IMR-90 (cell line): ENCODE results near the gene ACTRT2. TPM values are rescaled to one million over a fixed set of nuclear protein-coding genes. Genes with fewer than 3 reads are reported as not detected.

Experiments
- ATAC-seq: fragments of 200-7000 bp; cut with Tn5 transposase; 2 replicates; pipeline ENCODE4 v1.9.1; 2020; ENCODE audit warnings: low read depth, mild to moderate bottlenecking, moderate library complexity
- BruUV-seq: library from RNA; stranded (reverse); fragments of 400-500 nt; replicated peaks from 2 replicates; lab custom pipeline; 2021; lab: Mats Ljungman, UMichigan
- CTCF ChIA-PET: fragments of 300-600 bp; formaldehyde crosslinking; extraction: SDS; loops from one replicate; lab custom pipeline; 2021; ENCODE audit warnings: antibody characterized with exemption; lab: Yijun Ruan, JAX
- POLR2A ChIA-PET: fragments of 300-600 bp; sonication (Branson Sonifier 250); formaldehyde crosslinking; loops from one replicate; lab custom pipeline; 2022; ENCODE audit warnings: antibody characterized with exemption; ENCODE audit not compliant: unreplicated experiment; lab: Charles Lee
- DNase-seq: peaks from one replicate; pipeline ENCODE4 v3.0.0; 2013
- H2AFZ ChIP-seq: replicated peaks from 2 replicates; pipeline ENCODE3; 2013; ENCODE audit warnings: low read length, mild to moderate bottlenecking; ENCODE audit not compliant: poor library complexity
- H2AK5ac ChIP-seq: 2 replicates; pipeline ENCODE4 v1.6.1; 2013; ENCODE audit warnings: low read depth, low read length, inconsistent platforms
- H2AK9ac ChIP-seq: replicated peaks from 2 replicates; pipeline ENCODE3; 2013; ENCODE audit warnings: mild to moderate bottlenecking, low read depth, low read length, moderate library complexity; ENCODE audit not compliant: poor library complexity
- H2BK120ac ChIP-seq: 2 replicates; pipeline ENCODE4 v1.6.1; 2013; ENCODE audit warnings: low read depth, low read length, inconsistent platforms
- H2BK15ac ChIP-seq: 3 replicates; pipeline ENCODE4 v1.6.1; 2013; ENCODE audit warnings: low read depth, low read length, inconsistent platforms
- H2BK20ac ChIP-seq: 2 replicates; pipeline ENCODE4 v1.6.1; 2013; ENCODE audit warnings: low read depth, mild to moderate bottlenecking, inconsistent platforms, low read length, moderate library complexity
- H2BK5ac ChIP-seq: 2 replicates; pipeline ENCODE4 v1.6.1; 2013; ENCODE audit warnings: mild to moderate bottlenecking, low read depth, low read length, inconsistent platforms; ENCODE audit not compliant: poor library complexity, severe bottlenecking
- H3K14ac ChIP-seq: replicated peaks from 2 replicates; pipeline ENCODE4 v1.6.1; 2013; ENCODE audit warnings: low read depth, low read length, inconsistent platforms
- H3K18ac ChIP-seq: 2 replicates; pipeline ENCODE4 v1.6.1; 2013; ENCODE audit warnings: low read depth, low read length, control low read depth
- H3K23ac ChIP-seq: 2 replicates; pipeline ENCODE4 v1.6.1; 2013; ENCODE audit warnings: low read depth, low read length, inconsistent platforms
- H3K27ac ChIP-seq: 2 replicates; pipeline ENCODE4 v1.5.1; 2013; ENCODE audit warnings: mild to moderate bottlenecking, control low read depth, low read length; ENCODE audit not compliant: insufficient read depth
- H3K27me3 ChIP-seq: 2 replicates; pipeline ENCODE4 v1.6.1; 2013; ENCODE audit warnings: low read length; ENCODE audit not compliant: control insufficient read depth, insufficient read depth
- H3K36me3 ChIP-seq: 2 replicates; pipeline ENCODE4 v1.6.1; 2013; ENCODE audit warnings: low read length, mixed read lengths; ENCODE audit not compliant: control insufficient read depth, insufficient read depth
- H3K4ac ChIP-seq: 2 replicates; pipeline ENCODE4 v1.6.1; 2013; ENCODE audit warnings: low read depth, low read length, inconsistent platforms
- H3K4me1 ChIP-seq: 2 replicates; pipeline ENCODE4 v1.6.1; 2013; ENCODE audit warnings: low read length, mixed read lengths; ENCODE audit not compliant: control insufficient read depth, insufficient read depth
- H3K4me2 ChIP-seq: 2 replicates; pipeline ENCODE4 v1.6.1; 2013; ENCODE audit warnings: low read depth, mild to moderate bottlenecking, control low read depth, low read length, moderate library complexity
- H3K4me3 ChIP-seq: 2 replicates; pipeline ENCODE4 v1.5.1; 2013; ENCODE audit warnings: low read depth, mild to moderate bottlenecking, control low read depth, low read length, moderate library complexity; ENCODE audit not compliant: insufficient read depth
- H3K56ac ChIP-seq: 2 replicates; pipeline ENCODE4 v1.6.1; 2013; ENCODE audit warnings: low read length, inconsistent platforms; ENCODE audit not compliant: insufficient read depth; ENCODE audit errors: extremely low read depth
- H3K79me1 ChIP-seq, 2 experiments: 2 replicates each; pipeline ENCODE4 v1.6.1; 2013; ENCODE audit warnings: low read length in 2 of 2, inconsistent platforms in 1 of 2, low read depth in 1 of 2
- H3K9ac ChIP-seq: 2 replicates; pipeline ENCODE4 v1.6.1; 2013; ENCODE audit warnings: low read depth, low read length, control low read depth
- H3K9me1 ChIP-seq: 2 replicates; pipeline ENCODE4 v1.6.1; 2013; ENCODE audit warnings: low read length, inconsistent platforms; ENCODE audit not compliant: insufficient read depth
- H3K9me3 ChIP-seq: 2 replicates; pipeline ENCODE4 v1.6.1; 2013; ENCODE audit warnings: low read length; ENCODE audit not compliant: control insufficient read depth, insufficient read depth
- H4K20me1 ChIP-seq: 2 replicates; pipeline ENCODE4 v1.6.1; 2013; ENCODE audit warnings: low read length, inconsistent platforms; ENCODE audit not compliant: insufficient read depth
- H4K5ac ChIP-seq: 2 replicates; pipeline ENCODE4 v1.6.1; 2013; ENCODE audit warnings: mild to moderate bottlenecking, low read depth, low read length, control low read depth
- H4K8ac ChIP-seq, 2 experiments: 2 replicates each; pipeline ENCODE4 v1.6.1; 2013; ENCODE audit warnings: low read depth in 2 of 2, low read length in 2 of 2, control low read depth in 1 of 2, inconsistent platforms in 1 of 2
- H4K91ac ChIP-seq: 2 replicates; pipeline ENCODE4 v1.6.1; 2013; ENCODE audit warnings: low read depth, low read length, inconsistent platforms; ENCODE audit not compliant: insufficient read depth
- BHLHE40 ChIP-seq: fragments of 150-350 bp; IDR thresholded peaks from 2 replicates; pipeline ENCODE4 v1.6.1; 2016; ENCODE audit warnings: mild to moderate bottlenecking, low read depth, low read length
- CEBPB ChIP-seq: IDR thresholded peaks from 2 replicates; pipeline ENCODE4 v1.6.1; 2012; ENCODE audit warnings: low read depth, low read length, improper control_type of control experiment
- CHD1 ChIP-seq: IDR thresholded peaks from 2 replicates; pipeline ENCODE4 v1.6.1; 2012; ENCODE audit warnings: low read depth, low read length, improper control_type of control experiment
- CTCF ChIP-seq: conservative IDR thresholded peaks from 2 replicates; pipeline ENCODE4 v1.5.1; 2012; ENCODE audit warnings: mild to moderate bottlenecking, low read depth, low read length, improper control_type of control experiment
- ELK1 ChIP-seq: fragments of 150-350 bp; IDR thresholded peaks from 2 replicates; pipeline ENCODE4 v1.6.1; 2016; ENCODE audit warnings: low read depth, mild to moderate bottlenecking, low read length, moderate library complexity, borderline replicate concordance
- MAZ ChIP-seq: IDR thresholded peaks from 2 replicates; pipeline ENCODE4 v1.6.1; 2012; ENCODE audit warnings: low read depth, mild to moderate bottlenecking, low read length, improper control_type of control experiment, moderate library complexity, borderline replicate concordance
- MXI1 ChIP-seq: IDR thresholded peaks from 2 replicates; pipeline ENCODE4 v1.6.1; 2012; ENCODE audit warnings: low read depth, mild to moderate bottlenecking, low read length, moderate library complexity, borderline replicate concordance
- POLR2A ChIP-seq: IDR thresholded peaks from 2 replicates; pipeline ENCODE4 v1.6.1; 2012; ENCODE audit warnings: mild to moderate bottlenecking, low read depth, low read length
- RAD21 ChIP-seq: IDR thresholded peaks from 2 replicates; pipeline ENCODE4 v1.6.1; 2012; ENCODE audit warnings: low read length, improper control_type of control experiment
- RCOR1 ChIP-seq: IDR thresholded peaks from 2 replicates; pipeline ENCODE4 v1.6.1; 2012; ENCODE audit warnings: mild to moderate bottlenecking, low read length, improper control_type of control experiment; ENCODE audit not compliant: insufficient replicate concordance
- USF2 ChIP-seq: fragments of 150-350 bp; IDR thresholded peaks from 2 replicates; pipeline ENCODE4 v1.6.1; 2017; ENCODE audit warnings: mild to moderate bottlenecking, antibody characterized with exemption, low read length, low read depth
- WGBS, 2 experiments: methylation state at CpG; one replicate each; pipeline versions ENCODE4 v1.1.5 to v1.1.7; 2013; ENCODE audit warnings: missing lambda C conversion rate in 2 of 2; ENCODE audit not compliant: insufficient read length in 1 of 2; ENCODE audit errors: extremely low coverage in 2 of 2; 5-methylcytosine and 5-hydroxymethylcytosine counted together
- dilution Hi-C: fragments of 300-500 bp; cut with HindIII; formaldehyde crosslinking; loops from one replicate; pipeline ENCODE4 v1.14.3; 2018; ENCODE audit warnings: low sequenced_read_pairs; ENCODE audit not compliant: unreplicated experiment
- in situ Hi-C: fragments of 300-500 bp; cut with MboI; formaldehyde crosslinking; loops from 3 replicates; pipeline ENCODE4 v1.14.3; 2019; ENCODE audit warnings: low sequenced_read_pairs, inconsistent platforms, mixed read lengths
- intact Hi-C: fragments of 100-400 bp; cut with micrococcal nuclease; formaldehyde crosslinking; loops from 2 replicates; pipeline ENCODE4 v1.10.0; 2022
- polyA plus RNA-seq, 3 experiments: library from polyadenylated mRNA; depleted of rRNA; stranded (reverse); fragments of >200 nt; gene quantifications; 2 replicates each; pipeline ENCODE4 v1.2.3, GENCODE V29; 2012; ENCODE audit warnings: low replicate concordance in 1 of 3
- total RNA-seq: library from RNA; depleted of rRNA; stranded (reverse); fragments of >200 nt; gene quantifications from 2 replicates; pipeline ENCODE4 v1.2.3, GENCODE V29; 2012

Gene ACTRT2
- total and polyA plus RNA-seq, 2 of the 4 experiments (the other 2 are of a cell fraction): not detected

- no peak overlapping the region for H4K5ac ChIP-seq
- ChIA-PET POLR2A (no interaction called here), CTCF (no interaction called here)
- no peak overlapping the region for H3K23ac ChIP-seq
- no peaks in the 10 kb centered on the region for H3K9me1 ChIP-seq
- no peak overlapping the region for H2BK20ac ChIP-seq
- no peak overlapping the region for H3K9ac ChIP-seq
- H3K79me1 ChIP-seq: no peaks in the 10 kb centered on the region
- H2BK15ac ChIP-seq: no peak overlapping the region
- H4K20me1 ChIP-seq: no peaks in the 10 kb centered on the region
- no peak overlapping the region for H2BK5ac ChIP-seq
- TF ChIP-seq RCOR1 (no peak), CEBPB (no peak), MAZ (no peak), MXI1 (no peak), ELK1 (no peak), CTCF (no peak), CHD1 (no peak), BHLHE40 (no peak), POLR2A (no peak), RAD21 (no peak), USF2 (no peak)
- no peaks in the 10 kb centered on the region for H3K36me3 ChIP-seq
- no peak overlapping the region for H2BK120ac ChIP-seq
- H4K8ac ChIP-seq: no peak overlapping the region
- no peak overlapping the region for H3K4ac ChIP-seq
- no peak overlapping the region for H2AK5ac ChIP-seq
- H3K27ac ChIP-seq: no peak overlapping the region
- ATAC-seq: no peak
- no peak overlapping the region for H3K56ac ChIP-seq
- in situ Hi-C loops (loop anchor here (25.0 kb wide), 1 partner anchor 630 kb away; no protein-coding TSS in a partner anchor), intact Hi-C loops (loop anchor here (10.0 kb wide), 1 partner anchor 248 kb away; no protein-coding TSS in a partner anchor), dilution Hi-C loops (no loop called here)
- 17% methylated on average over 26 of the region's 29 CpGs; no CpG with 5 or more reads in 1 of the 2 experiments for WGBS, 2 experiments
- H2AK9ac ChIP-seq: no peak overlapping the region
- H3K27me3 ChIP-seq: peaks cover 78% of the 10 kb centered on the region
- H2AFZ ChIP-seq: no peak overlapping the region
- no peak overlapping the region for H4K91ac ChIP-seq
- no peaks in the 10 kb centered on the region for H3K9me3 ChIP-seq
- no peak overlapping the region for H3K4me3 ChIP-seq
- peaks cover 2% of the 10 kb centered on the region; the same call in 1 of the 2 replicates for H3K4me1 ChIP-seq
- no peak overlapping the region for H3K4me2 ChIP-seq
- no peak overlapping the region for H3K18ac ChIP-seq
- DNase-seq: no peak
- no TSS peak for BruUV-seq
- H3K14ac ChIP-seq: no peak overlapping the region
These were observed 46.0 kb downstream of the ACTRT2 start for GRCh38 chr1:3067301-3067670.
